Osteoblast (primary cell): ENCODE results near the gene OGDHL. TPM values are rescaled to one million over a fixed set of nuclear protein-coding genes. Genes with fewer than 3 reads are reported as not detected.

ENCODE experiments used
- DNase-seq: peaks from one replicate; pipeline ENCODE4 v3.0.0; 2011; ENCODE audit warnings: low spot score, mixed read lengths; ENCODE audit not compliant: insufficient read length; ENCODE audit errors: missing footprints
- H2AFZ ChIP-seq: 2 replicates; pipeline ENCODE4 v1.6.0; 2011; ENCODE audit warnings: mild to moderate bottlenecking, low read length
- H3K27ac ChIP-seq: 2 replicates; pipeline ENCODE4 v1.5.1; 2011; ENCODE audit warnings: mild to moderate bottlenecking, low read depth, low read length, moderate library complexity
- H3K27me3 ChIP-seq: 2 replicates; pipeline ENCODE4 v1.6.0; 2012; ENCODE audit warnings: mild to moderate bottlenecking, control low read depth, inconsistent platforms, low read length, moderate library complexity; ENCODE audit not compliant: insufficient read depth
- H3K36me3 ChIP-seq: 2 replicates; pipeline ENCODE4 v1.5.1; 2011; ENCODE audit warnings: mild to moderate bottlenecking, low read length, control low read depth, moderate library complexity; ENCODE audit not compliant: insufficient read depth
- H3K4me1 ChIP-seq: 2 replicates; pipeline ENCODE4 v1.5.1; 2011; ENCODE audit warnings: mild to moderate bottlenecking, low read length, control low read depth, moderate library complexity; ENCODE audit not compliant: insufficient read depth
- H3K4me2 ChIP-seq: 2 replicates; pipeline ENCODE4 v1.6.0; 2011; ENCODE audit warnings: mild to moderate bottlenecking, low read length; ENCODE audit not compliant: insufficient read depth
- H3K4me3 ChIP-seq: fragments of 200-600 bp; sonication (generic); 3 replicates; pipeline ENCODE4 v1.5.1; 2012; ENCODE audit warnings: mild to moderate bottlenecking, low read length, inconsistent platforms; ENCODE audit not compliant: insufficient read depth
- H3K79me2 ChIP-seq: 2 replicates; pipeline ENCODE4 v1.6.0; 2012; ENCODE audit warnings: mild to moderate bottlenecking, low read length, control low read depth, inconsistent platforms; ENCODE audit not compliant: insufficient read depth
- H3K9me3 ChIP-seq: 2 replicates; pipeline ENCODE4 v1.5.1; 2011; ENCODE audit warnings: low read depth, low read length, control low read depth
- H4K20me1 ChIP-seq: 2 replicates; pipeline ENCODE4 v1.6.0; 2012; ENCODE audit warnings: mild to moderate bottlenecking, low read length, control low read depth; ENCODE audit not compliant: insufficient read depth
- total RNA-seq: library from RNA; depleted of rRNA; stranded (reverse); fragments of >200 nt; gene quantifications from 2 replicates; pipeline ENCODE4 v1.2.3, GENCODE V29; 2012
- TF ChIP-seq, protein P1 (sequence below): IDR thresholded peaks from 2 replicates; pipeline ENCODE4 v1.5.1; 2011; ENCODE audit warnings: mild to moderate bottlenecking, low read depth, low read length, moderate library complexity; ENCODE audit errors: extremely low read depth

The OGDHL gene
- total RNA-seq, 1 donor: 0.36 TPM

DNA sequence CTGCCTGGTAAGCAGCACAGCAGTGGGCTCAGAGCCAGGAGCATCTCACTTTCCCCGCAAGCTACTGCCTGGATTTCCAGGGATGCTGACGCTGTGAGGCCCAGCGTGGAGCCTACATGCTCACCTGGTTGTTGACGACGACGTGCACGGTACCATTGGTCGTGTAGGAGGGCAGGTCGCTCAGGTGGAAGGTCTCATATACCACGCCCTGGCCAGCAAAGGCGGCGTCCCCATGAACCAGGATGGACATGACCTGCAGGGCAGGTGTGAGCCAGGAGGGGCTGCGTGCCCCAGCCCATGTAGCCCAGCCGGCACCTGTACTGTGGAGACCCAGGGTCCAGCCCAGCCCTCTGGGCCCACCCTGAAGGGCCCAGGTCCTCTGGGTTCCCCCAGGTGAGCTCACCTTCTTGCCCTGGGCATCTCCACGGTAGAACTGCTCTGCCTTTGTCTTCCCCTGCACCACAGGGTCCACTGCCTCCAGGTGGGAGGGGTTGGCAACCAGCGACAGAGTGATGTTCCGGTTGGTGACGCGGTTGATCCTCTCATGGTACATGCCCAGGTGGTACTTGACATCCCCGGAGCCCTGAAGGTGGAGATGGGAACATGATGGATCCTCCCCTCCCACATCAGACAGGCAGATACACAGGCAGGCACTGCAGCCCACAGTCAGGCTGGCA, 15.4 kb downstream of the OGDHL start:
- Histone ChIP-seq H3K27ac (no peak overlapping the region), H3K9me3 (no peaks in the 10 kb centered on the region), H3K27me3 (no peaks in the 10 kb centered on the region), H3K36me3 (no peaks in the 10 kb centered on the region), H2AFZ (no peak overlapping the region), H3K4me3 (no peak overlapping the region), H3K4me1 (no peaks in the 10 kb centered on the region), H3K79me2 (no peaks in the 10 kb centered on the region), H4K20me1 (no peaks in the 10 kb centered on the region), H3K4me2 (no peak overlapping the region)
- TF ChIP-seq, protein P1, sequence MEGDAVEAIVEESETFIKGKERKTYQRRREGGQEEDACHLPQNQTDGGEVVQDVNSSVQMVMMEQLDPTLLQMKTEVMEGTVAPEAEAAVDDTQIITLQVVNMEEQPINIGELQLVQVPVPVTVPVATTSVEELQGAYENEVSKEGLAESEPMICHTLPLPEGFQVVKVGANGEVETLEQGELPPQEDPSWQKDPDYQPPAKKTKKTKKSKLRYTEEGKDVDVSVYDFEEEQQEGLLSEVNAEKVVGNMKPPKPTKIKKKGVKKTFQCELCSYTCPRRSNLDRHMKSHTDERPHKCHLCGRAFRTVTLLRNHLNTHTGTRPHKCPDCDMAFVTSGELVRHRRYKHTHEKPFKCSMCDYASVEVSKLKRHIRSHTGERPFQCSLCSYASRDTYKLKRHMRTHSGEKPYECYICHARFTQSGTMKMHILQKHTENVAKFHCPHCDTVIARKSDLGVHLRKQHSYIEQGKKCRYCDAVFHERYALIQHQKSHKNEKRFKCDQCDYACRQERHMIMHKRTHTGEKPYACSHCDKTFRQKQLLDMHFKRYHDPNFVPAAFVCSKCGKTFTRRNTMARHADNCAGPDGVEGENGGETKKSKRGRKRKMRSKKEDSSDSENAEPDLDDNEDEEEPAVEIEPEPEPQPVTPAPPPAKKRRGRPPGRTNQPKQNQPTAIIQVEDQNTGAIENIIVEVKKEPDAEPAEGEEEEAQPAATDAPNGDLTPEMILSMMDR: no peak
- DNase-seq: peak; percentile 57

DNA sequence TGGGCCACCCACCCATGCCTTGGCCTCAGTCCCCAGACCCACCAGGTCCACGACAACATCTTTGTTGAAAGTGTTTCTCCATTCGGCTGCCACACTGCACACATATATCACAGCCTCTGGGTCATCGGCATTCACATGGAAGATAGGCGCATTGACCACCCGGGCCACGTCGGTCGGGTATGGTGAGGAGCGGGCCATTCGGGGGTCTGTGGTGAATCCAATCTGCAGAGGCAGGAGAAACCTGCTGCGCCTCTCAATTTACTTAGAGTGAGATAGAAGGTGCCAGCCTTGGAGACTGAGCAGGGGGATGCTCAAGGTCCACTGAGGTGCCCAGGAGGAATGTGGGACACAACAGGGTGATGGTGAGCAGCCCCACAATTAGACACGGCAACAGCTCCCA, 16.4 kb downstream of the OGDHL start:
- H4K20me1 ChIP-seq: no peaks in the 10 kb centered on the region
- H3K4me3 ChIP-seq: no peak overlapping the region
- no peaks in the 10 kb centered on the region for H3K27me3 ChIP-seq
- TF ChIP-seq, protein P1: no peak
- no peak overlapping the region for H3K4me2 ChIP-seq
- no peaks in the 10 kb centered on the region for H3K9me3 ChIP-seq
- no peak overlapping the region for H3K27ac ChIP-seq
- no peaks in the 10 kb centered on the region for H3K79me2 ChIP-seq
- no peak for DNase-seq
- no peak overlapping the region for H2AFZ ChIP-seq
- no peaks in the 10 kb centered on the region for H3K4me1 ChIP-seq
- H3K36me3 ChIP-seq: no peaks in the 10 kb centered on the region

DNA sequence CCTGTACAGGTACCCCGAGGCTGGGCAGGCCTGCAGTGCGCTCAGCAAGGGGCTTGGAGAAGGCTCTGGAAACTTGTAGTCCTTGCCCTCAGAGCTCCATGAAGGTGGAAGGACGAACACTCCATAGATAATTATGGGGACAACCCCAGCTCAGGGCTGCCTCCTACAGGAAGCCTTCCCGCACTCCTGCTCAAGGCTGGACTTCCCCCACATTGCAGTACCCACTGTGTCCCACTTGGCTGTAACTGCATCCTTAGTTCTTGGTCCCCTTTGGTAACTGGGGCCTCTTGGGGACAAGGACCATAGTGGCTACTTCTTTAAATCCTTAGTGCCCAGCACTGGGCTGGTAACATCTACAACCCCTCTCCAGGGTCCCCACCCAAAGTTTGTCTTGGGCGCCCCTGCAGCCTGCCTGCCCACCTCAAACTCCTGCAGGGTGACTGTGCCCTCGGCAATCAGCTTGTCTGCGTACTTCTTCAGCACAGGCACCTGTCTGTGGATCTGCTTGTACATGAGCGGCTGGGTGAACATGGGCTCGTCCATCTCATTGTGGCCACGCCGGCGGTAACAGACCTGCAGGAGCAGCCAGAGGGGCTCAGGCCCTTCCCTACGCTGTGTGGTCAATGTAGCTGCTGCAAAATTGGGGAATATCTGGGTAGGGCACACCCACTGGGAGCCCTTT, 17.1 kb downstream of the OGDHL start:
- H3K4me2 ChIP-seq: no peak overlapping the region
- H3K27me3 ChIP-seq: no peaks in the 10 kb centered on the region
- TF ChIP-seq, protein P1: no peak
- H3K4me1 ChIP-seq: no peaks in the 10 kb centered on the region
- peak; percentile 72 for DNase-seq
- no peak overlapping the region for H2AFZ ChIP-seq
- H3K36me3 ChIP-seq: no peaks in the 10 kb centered on the region
- no peak overlapping the region for H3K27ac ChIP-seq
- H3K4me3 ChIP-seq: no peak overlapping the region
- H3K9me3 ChIP-seq: no peaks in the 10 kb centered on the region
- no peaks in the 10 kb centered on the region for H4K20me1 ChIP-seq
- H3K79me2 ChIP-seq: no peaks in the 10 kb centered on the region

DNA sequence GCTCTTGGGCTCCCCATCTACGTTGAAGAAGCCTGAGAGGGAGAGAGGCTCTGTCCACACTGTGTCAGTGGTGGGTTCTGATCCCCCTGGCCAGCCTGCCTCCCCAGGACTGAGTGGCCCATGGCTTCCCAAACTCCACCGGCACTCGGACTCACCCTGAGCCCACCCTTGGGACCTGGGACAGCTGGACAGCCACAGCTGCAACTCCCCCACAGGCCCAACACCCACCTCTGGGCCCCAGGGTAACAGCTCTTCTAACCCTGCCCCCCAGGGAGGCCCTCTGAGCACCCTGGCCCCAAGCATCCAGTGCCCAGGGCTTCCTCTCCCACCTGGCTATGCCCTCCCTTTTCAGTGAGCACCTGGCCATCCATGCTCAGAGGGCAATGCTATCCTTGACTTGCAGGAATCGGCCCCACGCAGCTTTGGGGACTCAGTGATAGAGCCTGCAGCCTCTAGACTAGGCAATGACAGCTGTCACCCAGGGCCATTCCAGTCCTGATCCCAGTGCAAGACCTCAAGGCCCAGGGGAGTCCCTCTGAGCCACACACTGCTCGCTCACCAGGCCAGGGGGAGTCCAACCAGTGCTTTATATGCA, 17.9 kb downstream of the OGDHL start:
- no peak overlapping the region for H3K4me2 ChIP-seq
- no peaks in the 10 kb centered on the region for H3K27me3 ChIP-seq
- H3K4me1 ChIP-seq: no peaks in the 10 kb centered on the region
- DNase-seq: peak; percentile 44
- H3K36me3 ChIP-seq: no peaks in the 10 kb centered on the region
- no peaks in the 10 kb centered on the region for H3K79me2 ChIP-seq
- H4K20me1 ChIP-seq: no peaks in the 10 kb centered on the region
- H3K27ac ChIP-seq: no peak overlapping the region
- TF ChIP-seq, protein P1: no peak
- no peak overlapping the region for H2AFZ ChIP-seq
- H3K9me3 ChIP-seq: no peaks in the 10 kb centered on the region
- no peak overlapping the region for H3K4me3 ChIP-seq
